ENCODE data around the gene LRP4.
A peak's percentile ranks its signal among the peaks of the same experiment; 100 is the strongest.

The LRP4 gene

GRCh38 chr11:46836431-46836830 is 81.9 kb downstream of the LRP4 start:
- no peak overlapping the region for H3K4me3 ChIP-seq (ENCODE audit: control insufficient read depth, low read depth, low read length)
- no peak for TF ChIP-seq CTCF (conservative IDR thresholded peaks at IDR 0.05; ENCODE audit: control insufficient read depth, insufficient read depth, low read depth, low read length)
- DNase-seq (ENCODE audit: low read depth), result no peak

- no peak for TF ChIP-seq CTCF (conservative IDR thresholded peaks at IDR 0.05; ENCODE audit: control insufficient read depth, insufficient read depth, low read depth, low read length)
- DNase-seq (ENCODE audit: low read depth), result no peak
- no peak overlapping the region for H3K4me3 ChIP-seq (ENCODE audit: control insufficient read depth, low read depth, low read length)
Observed at GRCh38 chr11:46835897-46836296, 82.5 kb downstream of the LRP4 start.

- no peak for DNase-seq (ENCODE audit: low read depth)
- TF ChIP-seq CTCF (conservative IDR thresholded peaks at IDR 0.05; ENCODE audit: control insufficient read depth, insufficient read depth, low read depth, low read length), result no peak
- H3K4me3 ChIP-seq (ENCODE audit: control insufficient read depth, low read depth, low read length), result no peak overlapping the region
Observed at GRCh38 chr11:46834821-46835220, 83.5 kb downstream of the LRP4 start.

GRCh38 chr11:46832511-46833214 is 85.7 kb downstream of the LRP4 start:
- TF ChIP-seq CTCF (conservative IDR thresholded peaks at IDR 0.05; ENCODE audit: control insufficient read depth, insufficient read depth, low read depth, low read length), result no peak
- no peak overlapping the region for H3K4me3 ChIP-seq (ENCODE audit: control insufficient read depth, low read depth, low read length)
- DNase-seq (ENCODE audit: low read depth), result no peak

GRCh38 chr11:46827995-46828394 is 90.4 kb downstream of the LRP4 start:
- DNase-seq (ENCODE audit: low read depth), result peak; percentile 27
- TF ChIP-seq CTCF (conservative IDR thresholded peaks at IDR 0.05; ENCODE audit: control insufficient read depth, insufficient read depth, low read depth, low read length), result no peak
- H3K4me3 ChIP-seq (ENCODE audit: control insufficient read depth, low read depth, low read length), result no peak overlapping the region

- peak overlapping the region; percentile 69 for H3K4me3 ChIP-seq (ENCODE audit: control insufficient read depth, low read depth, low read length)
- TF ChIP-seq CTCF (conservative IDR thresholded peaks at IDR 0.05; ENCODE audit: control insufficient read depth, insufficient read depth, low read depth, low read length), result no peak
- DNase-seq (ENCODE audit: low read depth), result peak; percentile 68
Observed at GRCh38 chr11:46826310-46827044, 91.9 kb downstream of the LRP4 start.

All from fibroblast of mammary gland (primary cell).